HUES6 (cell line): ENCODE measurements around the gene KLHDC7B.

Experiments used
- H3K27ac ChIP-seq: 2 replicates; pipeline ENCODE4 v1.7.0; 2013; ENCODE audit warnings: low read depth, mild to moderate bottlenecking, low read length, inconsistent platforms
- H3K27me3 ChIP-seq: 2 replicates; pipeline ENCODE4 v1.6.1; 2013; ENCODE audit warnings: low read length; ENCODE audit not compliant: control insufficient read depth, insufficient read depth
- H3K36me3 ChIP-seq: 2 replicates; pipeline ENCODE4 v1.6.1; 2013; ENCODE audit warnings: low read length; ENCODE audit not compliant: control insufficient read depth, insufficient read depth
- H3K4me1 ChIP-seq: 2 replicates; pipeline ENCODE4 v1.6.1; 2013; ENCODE audit warnings: low read length; ENCODE audit not compliant: control insufficient read depth, insufficient read depth
- H3K4me3 ChIP-seq: 2 replicates; pipeline ENCODE4 v1.5.1; 2013; ENCODE audit warnings: low read depth, low read length
- H3K9ac ChIP-seq: one replicate; pipeline ENCODE4 v1.6.1; 2013; ENCODE audit warnings: mild to moderate bottlenecking, low read length
- H3K9me3 ChIP-seq: 2 replicates; pipeline ENCODE4 v1.6.1; 2013; ENCODE audit warnings: low read depth, low read length; ENCODE audit not compliant: control insufficient read depth, insufficient read depth

Gene KLHDC7B

GRCh38 chr22:50525104-50525857, 20.4 kb upstream of the KLHDC7B start, which contains the start of gene SCO2:
Gene SCO2, minus strand, starts transcription at chr22:50525598. Its CDS starts 1,187 bp downstream, at chr22:50524411.
- Histone ChIP-seq H3K4me3 (peak within 1 kb of the TSS; percentile 91), H3K9me3 (no peaks in the 10 kb centered on the region), H3K9ac (peak within 1 kb of the TSS; percentile 91), H3K27me3 (peaks cover 38% of the 10 kb centered on the region), H3K27ac (peak within 1 kb of the TSS; percentile 85; the same call in 1 of the 2 replicates), H3K36me3 (peaks cover 31% of the 10 kb centered on the region), H3K4me1 (peaks cover 6% of the 10 kb centered on the region; the same call in 1 of the 2 replicates)

- Histone ChIP-seq H3K4me3 (peak overlapping the region; percentile 91), H3K27ac (peak overlapping the region; percentile 34; the same call in 1 of the 2 replicates), H3K4me1 (peaks cover 6% of the 10 kb centered on the region; the same call in 1 of the 2 replicates), H3K36me3 (peaks cover 30% of the 10 kb centered on the region), H3K9ac (peak overlapping the region; percentile 91), H3K27me3 (peaks cover 43% of the 10 kb centered on the region), H3K9me3 (no peaks in the 10 kb centered on the region)
Measured at GRCh38 chr22:50525858-50526107, 19.9 kb upstream of the KLHDC7B start.

GRCh38 chr22:50526108-50526833, 19.4 kb upstream of the KLHDC7B start:
- H3K4me1 ChIP-seq = peaks cover 10% of the 10 kb centered on the region
- peak overlapping the region; percentile 91 for H3K4me3 ChIP-seq
- peak overlapping the region; percentile 34; the same call in 1 of the 2 replicates for H3K27ac ChIP-seq
- peaks cover 26% of the 10 kb centered on the region for H3K36me3 ChIP-seq
- no peaks in the 10 kb centered on the region for H3K9me3 ChIP-seq
- H3K27me3 ChIP-seq = peaks cover 48% of the 10 kb centered on the region
- peak overlapping the region; percentile 91 for H3K9ac ChIP-seq

GRCh38 chr22:50526834-50527801, 18.6 kb upstream of the KLHDC7B start:
- Histone ChIP-seq H3K27ac (no peak overlapping the region), H3K9me3 (no peaks in the 10 kb centered on the region), H3K4me3 (peak overlapping the region; percentile 91), H3K36me3 (peaks cover 17% of the 10 kb centered on the region), H3K4me1 (peaks cover 11% of the 10 kb centered on the region), H3K9ac (peak overlapping the region; percentile 91), H3K27me3 (peaks cover 57% of the 10 kb centered on the region)

GRCh38 chr22:50527921-50528681, 17.6 kb upstream of the KLHDC7B start:
- Histone ChIP-seq H3K4me3 (no peak overlapping the region), H3K4me1 (peaks cover 11% of the 10 kb centered on the region), H3K9ac (no peak overlapping the region), H3K27ac (no peak overlapping the region), H3K9me3 (no peaks in the 10 kb centered on the region), H3K27me3 (peaks cover 66% of the 10 kb centered on the region), H3K36me3 (peaks cover 8% of the 10 kb centered on the region)

- Histone ChIP-seq H3K27me3 (peaks cover 74% of the 10 kb centered on the region), H3K4me1 (peaks cover 12% of the 10 kb centered on the region)
Measured at GRCh38 chr22:50528682-50529415, 16.9 kb upstream of the KLHDC7B start.

GRCh38 chr22:50529416-50529896, 16.2 kb upstream of the KLHDC7B start:
- H3K27ac ChIP-seq = no peak overlapping the region

More at GRCh38 chr22:50528682-50529415, 16.9 kb upstream of the KLHDC7B start:
- Histone ChIP-seq H3K36me3 (peaks cover under 1% of the 10 kb centered on the region; the same call in 1 of the 2 replicates), H3K27ac (no peak overlapping the region), H3K9me3 (no peaks in the 10 kb centered on the region), H3K4me3 (no peak overlapping the region), H3K9ac (no peak overlapping the region)

GRCh38 chr22:50529897-50530579, 15.7 kb upstream of the KLHDC7B start, which contains the start of gene TYMP:
Gene TYMP, minus strand, starts transcription at chr22:50530012. Its CDS starts 303 bp downstream, at chr22:50529709.
- H3K4me3 ChIP-seq = peak within 1 kb of the TSS; percentile 75
- no peak within 1 kb of the TSS for H3K27ac ChIP-seq
- peaks cover 19% of the 10 kb centered on the region for H3K4me1 ChIP-seq
- H3K9me3 ChIP-seq = no peaks in the 10 kb centered on the region
- peaks cover 77% of the 10 kb centered on the region for H3K27me3 ChIP-seq
- H3K36me3 ChIP-seq = no peaks in the 10 kb centered on the region
- H3K9ac ChIP-seq = peak within 1 kb of the TSS; percentile 42

More at GRCh38 chr22:50529416-50529896, 16.2 kb upstream of the KLHDC7B start:
- Histone ChIP-seq H3K9me3 (no peaks in the 10 kb centered on the region), H3K4me1 (peaks cover 18% of the 10 kb centered on the region), H3K27me3 (peaks cover 77% of the 10 kb centered on the region), H3K9ac (no peak overlapping the region), H3K4me3 (peak overlapping the region; percentile 75), H3K36me3 (no peaks in the 10 kb centered on the region)

- H3K4me1 ChIP-seq = peaks cover 19% of the 10 kb centered on the region
- peak overlapping the region; percentile 42 for H3K9ac ChIP-seq
- H3K27ac ChIP-seq = no peak overlapping the region
- H3K4me3 ChIP-seq = peak overlapping the region; percentile 75
- no peaks in the 10 kb centered on the region for H3K9me3 ChIP-seq
- H3K36me3 ChIP-seq = no peaks in the 10 kb centered on the region
- H3K27me3 ChIP-seq = peaks cover 77% of the 10 kb centered on the region
Measured at GRCh38 chr22:50530580-50530876, 15.2 kb upstream of the KLHDC7B start.
